Esophagus squamous epithelium (tissue), 5 donors: ENCODE data around the gene SPTLC3. TPM values are rescaled to one million over a fixed set of nuclear protein-coding genes. Genes with fewer than 3 reads are reported as not detected.

Experiments used
- DNase-seq: peaks from one replicate; lab custom pipeline; 2025; lab: John Stamatoyannopoulos, UW
- H3K27ac ChIP-seq, 4 donors: fragments of 200-600 bp; sonication (generic); one replicate each; pipeline ENCODE4 v1.5.1; 2016 to 2019; ENCODE audit warnings: mild to moderate bottlenecking in 1 of 4
- H3K27me3 ChIP-seq, 4 donors: fragments of 200-600 bp; sonication (generic); 1 replicate in 3 of 4; 2 replicates in 1 of 4; pipeline versions ENCODE4 v1.5.1 to v1.6.0; 2017 to 2021; ENCODE audit warnings: antibody characterized with exemption in 1 of 4
- H3K36me3 ChIP-seq, 3 donors: fragments of 200-600 bp; sonication (generic); one replicate each; pipeline ENCODE4 v1.5.1; 2016 to 2019
- H3K4me1 ChIP-seq, 3 donors: fragments of 200-600 bp; sonication (generic); one replicate each; pipeline ENCODE4 v1.5.1; 2017 to 2019
- H3K4me3 ChIP-seq, 4 donors: fragments of 200-600 bp; sonication (generic); 1 replicate in 3 of 4; 2 replicates in 1 of 4; pipeline ENCODE4 v1.5.1; 2016 to 2019; ENCODE audit warnings: mild to moderate bottlenecking in 2 of 4, moderate library complexity in 1 of 4
- H3K9me3 ChIP-seq, 3 donors: fragments of 200-600 bp; sonication (generic); one replicate each; pipeline ENCODE4 v1.5.1; 2016 to 2019
- POLR2A ChIP-seq, 4 donors: fragments of 450-650 bp; IDR thresholded peaks; one replicate each; pipeline ENCODE4 v1.6.1; 2017; ENCODE audit warnings: antibody characterized with exemption in 4 of 4, mild to moderate bottlenecking in 4 of 4, moderate library complexity in 3 of 4
- WGBS, 2 donors: methylation state at CpG; one replicate each; pipeline ENCODE4 v1.1.5; 2018; 5-methylcytosine and 5-hydroxymethylcytosine counted together
- intact Hi-C: fragments of 100-400 bp; cut with DNase I; formaldehyde crosslinking; loops from one replicate; pipeline ENCODE4 v1.15.0; 2022
- total RNA-seq, 4 donors: library from RNA; depleted of rRNA; stranded (reverse); fragments of >200 nt; gene quantifications; one replicate each; pipeline ENCODE4 v1.1.0, GENCODE V29; 2016
- TF ChIP-seq, protein P1 (sequence below), 6 experiments: fragments of 450-650 bp in 4 of 6; fragments of 200-600 bp in 2 of 6; sonication (generic) in 2 of 6; IDR thresholded peaks; one replicate each; pipeline ENCODE4 v1.5.1; 2016 to 2019; ENCODE audit warnings: antibody characterized with exemption in 6 of 6, mild to moderate bottlenecking in 4 of 6, moderate library complexity in 4 of 6
- donor health status: DM: yes; HTN: yes; CAD: no.

Gene SPTLC3
- total RNA-seq, 4 donors from 2014 or later: 6.9 to 9.1 (median 7.3) TPM

DNA sequence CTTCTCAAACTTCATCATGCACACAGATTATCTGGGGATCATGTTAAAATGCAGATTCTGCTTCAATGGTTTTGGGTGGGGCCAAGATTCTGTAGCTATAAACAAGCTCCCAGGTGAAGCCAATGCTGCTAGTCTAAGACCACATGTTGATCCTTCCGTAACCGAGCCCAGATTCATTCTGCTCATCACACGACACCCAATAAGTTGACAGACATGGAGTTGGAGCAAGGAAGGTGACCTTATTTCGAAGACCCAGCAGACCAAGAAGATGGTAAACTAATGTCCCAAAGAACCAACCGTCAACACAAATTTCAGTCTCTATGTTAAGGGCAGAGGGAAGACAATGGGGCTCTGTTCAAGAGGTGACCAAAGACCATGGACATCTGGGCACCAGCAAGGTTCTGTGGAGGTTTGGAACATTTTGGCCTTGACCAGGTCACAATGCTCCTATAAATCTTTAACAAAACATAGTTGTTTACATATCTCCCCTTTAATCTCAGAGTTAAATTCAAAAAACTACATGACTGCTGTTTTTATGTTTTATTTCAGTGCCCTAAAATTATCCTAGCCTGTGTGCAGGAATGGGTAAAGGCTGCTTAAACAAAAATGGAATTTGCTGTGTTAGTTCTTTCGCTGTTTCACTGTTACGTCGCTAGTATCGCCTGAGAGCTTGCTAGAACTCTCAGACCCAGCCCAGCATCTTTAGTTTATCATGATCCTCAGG is 50.1 kb downstream of the SPTLC3 start:
- Histone ChIP-seq H3K9me3 (no peaks in the 10 kb centered on the region), H3K27ac (no peak overlapping the region), H3K36me3 (no peaks in the 10 kb centered on the region), H3K27me3 (no peaks in the 10 kb centered on the region), H3K4me3 (no peak overlapping the region), H3K4me1 (peaks cover 0 to 11% (median 0%) of the 10 kb centered on the region in 3 donors)
- no peak for DNase-seq
- no peak for TF ChIP-seq POLR2A (IDR thresholded peaks at IDR 0.05)
- TF ChIP-seq, protein P1, sequence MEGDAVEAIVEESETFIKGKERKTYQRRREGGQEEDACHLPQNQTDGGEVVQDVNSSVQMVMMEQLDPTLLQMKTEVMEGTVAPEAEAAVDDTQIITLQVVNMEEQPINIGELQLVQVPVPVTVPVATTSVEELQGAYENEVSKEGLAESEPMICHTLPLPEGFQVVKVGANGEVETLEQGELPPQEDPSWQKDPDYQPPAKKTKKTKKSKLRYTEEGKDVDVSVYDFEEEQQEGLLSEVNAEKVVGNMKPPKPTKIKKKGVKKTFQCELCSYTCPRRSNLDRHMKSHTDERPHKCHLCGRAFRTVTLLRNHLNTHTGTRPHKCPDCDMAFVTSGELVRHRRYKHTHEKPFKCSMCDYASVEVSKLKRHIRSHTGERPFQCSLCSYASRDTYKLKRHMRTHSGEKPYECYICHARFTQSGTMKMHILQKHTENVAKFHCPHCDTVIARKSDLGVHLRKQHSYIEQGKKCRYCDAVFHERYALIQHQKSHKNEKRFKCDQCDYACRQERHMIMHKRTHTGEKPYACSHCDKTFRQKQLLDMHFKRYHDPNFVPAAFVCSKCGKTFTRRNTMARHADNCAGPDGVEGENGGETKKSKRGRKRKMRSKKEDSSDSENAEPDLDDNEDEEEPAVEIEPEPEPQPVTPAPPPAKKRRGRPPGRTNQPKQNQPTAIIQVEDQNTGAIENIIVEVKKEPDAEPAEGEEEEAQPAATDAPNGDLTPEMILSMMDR (IDR thresholded peaks at IDR 0.05): no peak
- intact Hi-C loops: no loop called here
- 88 to 93% methylated on average over 9 of the region's 9 CpGs for WGBS, 2 donors

DNA sequence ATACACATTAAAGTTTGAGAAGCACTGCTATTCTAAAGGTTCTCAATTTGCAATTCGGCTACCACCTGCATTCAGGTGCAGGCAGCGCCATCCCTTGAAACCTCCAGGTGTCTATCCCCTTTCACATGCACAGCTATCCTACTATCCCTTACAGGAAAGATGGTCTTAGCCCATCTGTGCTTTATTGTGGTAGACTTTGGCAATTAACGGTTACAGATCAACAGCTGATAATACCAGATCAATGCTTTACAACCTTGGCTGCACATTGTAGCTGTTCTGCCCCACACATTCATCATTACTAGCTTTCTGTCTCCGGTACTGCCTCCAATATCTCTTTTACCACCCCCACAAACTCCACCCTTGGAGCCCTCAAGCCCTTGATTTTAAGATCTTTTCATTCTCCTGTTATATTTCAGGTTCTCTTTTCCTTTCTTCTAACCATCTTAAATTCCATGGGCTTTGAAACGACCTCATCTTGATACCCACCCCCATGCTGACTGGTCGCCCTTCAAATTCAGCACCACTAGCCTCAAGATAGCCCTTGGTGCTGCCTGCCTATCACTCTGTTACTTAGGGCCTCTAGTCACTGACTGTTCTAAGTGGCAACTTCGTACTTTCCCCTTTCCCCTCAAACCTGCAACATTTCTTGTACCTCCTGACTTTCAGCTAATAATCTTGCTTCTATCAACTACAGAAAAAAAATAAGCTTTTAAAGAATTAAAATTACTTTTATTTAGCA is 50.8 kb downstream of the SPTLC3 start:
- Histone ChIP-seq H3K27ac (no peak overlapping the region), H3K27me3 (no peaks in the 10 kb centered on the region), H3K4me1 (peaks cover 0 to 11% (median 0%) of the 10 kb centered on the region in 3 donors), H3K36me3 (no peaks in the 10 kb centered on the region), H3K9me3 (no peaks in the 10 kb centered on the region), H3K4me3 (no peak overlapping the region)
- no peak for TF ChIP-seq POLR2A (IDR thresholded peaks at IDR 0.05)
- TF ChIP-seq, protein P1 (IDR thresholded peaks at IDR 0.05): no peak
- WGBS, 2 donors: 72 to 80% methylated on average over 7 of the region's 7 CpGs
- intact Hi-C loops: no loop called here
- DNase-seq: no peak

DNA sequence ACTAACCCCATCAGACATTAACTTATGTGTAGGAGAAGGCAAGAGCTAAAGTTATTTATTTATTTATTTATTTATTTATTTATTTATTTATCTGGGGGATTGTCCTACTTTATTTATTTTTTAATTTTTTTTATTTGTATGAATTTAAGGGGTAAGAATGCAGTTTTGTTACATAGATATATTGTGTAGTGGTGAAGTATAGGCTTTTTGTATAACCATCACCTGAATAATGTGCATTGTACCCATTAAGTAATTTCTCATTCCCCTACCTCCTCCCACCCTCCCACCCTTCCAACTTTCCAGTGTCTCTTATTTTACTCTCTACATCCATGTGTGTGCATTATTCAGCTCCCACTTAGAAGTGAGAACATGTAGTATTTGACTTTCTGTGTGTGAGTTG is 51.6 kb downstream of the SPTLC3 start:
- Histone ChIP-seq H3K9me3 (no peaks in the 10 kb centered on the region), H3K27me3 (no peaks in the 10 kb centered on the region), H3K36me3 (no peaks in the 10 kb centered on the region), H3K4me1 (peaks cover 0 to 11% (median 0%) of the 10 kb centered on the region in 3 donors), H3K4me3 (no peak overlapping the region), H3K27ac (no peak overlapping the region)
- TF ChIP-seq, protein P1 (IDR thresholded peaks at IDR 0.05): no peak
- no peak for TF ChIP-seq POLR2A (IDR thresholded peaks at IDR 0.05)
- no peak for DNase-seq
- intact Hi-C loops: no loop called here

DNA sequence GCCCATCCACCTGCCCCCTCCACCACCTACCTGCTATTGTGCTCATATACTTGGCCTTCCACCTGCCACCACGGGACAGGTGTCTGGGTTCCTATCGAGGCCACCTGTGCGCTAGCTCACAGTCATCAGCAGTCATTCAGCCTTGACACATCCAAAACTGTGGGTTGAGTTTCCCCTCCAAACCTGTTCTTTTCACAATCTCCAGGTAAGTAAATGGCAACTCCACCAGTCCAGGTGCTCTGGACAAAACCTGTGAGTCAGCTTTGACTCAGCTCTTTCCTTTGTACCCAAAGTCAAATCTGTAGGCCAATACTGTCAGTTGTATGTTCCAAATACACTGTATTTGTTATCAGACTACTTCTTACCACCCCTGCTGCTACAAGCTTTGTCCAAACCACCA is 52.6 kb downstream of the SPTLC3 start:
- TF ChIP-seq POLR2A (IDR thresholded peaks at IDR 0.05): no peak
- TF ChIP-seq, protein P1 (IDR thresholded peaks at IDR 0.05): no peak
- no peak overlapping the region for H3K4me3 ChIP-seq
- H3K4me1 ChIP-seq: peaks cover 0 to 11% (median 0%) of the 10 kb centered on the region in 3 donors
- intact Hi-C loops: no loop called here
- H3K36me3 ChIP-seq: no peaks in the 10 kb centered on the region
- DNase-seq: no peak
- 58 to 63% methylated on average over 3 of the region's 3 CpGs for WGBS, 2 donors
- no peak overlapping the region for H3K27ac ChIP-seq
- H3K9me3 ChIP-seq: peaks cover 0 to 6% (median 0%) of the 10 kb centered on the region in 3 donors
- no peaks in the 10 kb centered on the region for H3K27me3 ChIP-seq

DNA sequence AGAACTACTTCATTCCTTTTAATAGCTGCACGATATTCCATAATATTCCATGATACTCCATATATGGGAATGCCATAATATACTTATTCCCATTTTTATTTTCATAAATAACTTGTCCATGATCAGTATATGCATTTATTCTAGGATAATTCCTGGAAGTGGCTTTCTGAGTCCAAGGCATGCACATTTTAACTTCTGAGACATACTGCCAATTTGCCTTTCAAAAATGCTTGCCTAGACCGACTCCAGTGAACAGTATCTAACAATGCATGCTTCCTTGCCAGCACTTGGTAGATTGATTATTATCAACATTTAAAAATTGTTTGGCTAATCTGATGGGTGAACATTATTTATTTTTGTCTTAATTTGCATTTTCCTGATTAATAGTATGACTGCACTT is 54.0 kb downstream of the SPTLC3 start:
- DNase-seq: no peak
- Histone ChIP-seq H3K9me3 (peaks cover 0 to 7% (median 0%) of the 10 kb centered on the region in 3 donors), H3K4me1 (peaks cover 0 to 11% (median 0%) of the 10 kb centered on the region in 3 donors), H3K36me3 (no peaks in the 10 kb centered on the region), H3K27me3 (no peaks in the 10 kb centered on the region), H3K4me3 (no peak overlapping the region), H3K27ac (no peak overlapping the region)
- intact Hi-C loops: no loop called here
- 25 to 29% methylated on average over 2 of the region's 2 CpGs for WGBS, 2 donors
- TF ChIP-seq, protein P1 (IDR thresholded peaks at IDR 0.05): no peak
- no peak for TF ChIP-seq POLR2A (IDR thresholded peaks at IDR 0.05)
